PFSK-1 (cell line): Measurements from ENCODE around the gene GTPBP4.

Experiments used
- FOXP2 ChIP-seq: optimal IDR thresholded peaks from 2 replicates; pipeline ENCODE3; 2011; ENCODE audit warnings: borderline replicate concordance, control low read depth, inconsistent platforms; ENCODE audit not compliant: insufficient read depth; ENCODE audit errors: extremely low read length, extremely low read depth
- POLR2AphosphoS5 ChIP-seq: IDR thresholded peaks from 2 replicates; pipeline ENCODE4 v1.6.1; 2012; ENCODE audit warnings: low read depth, mild to moderate bottlenecking, control low read depth, low read length, moderate library complexity
- SIN3A ChIP-seq: IDR thresholded peaks from 2 replicates; pipeline ENCODE4 v1.6.1; 2012; ENCODE audit warnings: mild to moderate bottlenecking, low read length, moderate library complexity, borderline replicate concordance; ENCODE audit not compliant: insufficient read depth
- TAF1 ChIP-seq: IDR thresholded peaks from 2 replicates; pipeline ENCODE4 v1.6.1; 2012; ENCODE audit warnings: low read length, control low read depth, borderline replicate concordance; ENCODE audit not compliant: insufficient read depth
- TF ChIP-seq, protein P1 (sequence below), 2 experiments: IDR thresholded peaks; 2 replicates each; pipeline versions ENCODE4 v1.6.1 to v1.8.0; 2011 to 2012; ENCODE audit warnings: low read depth in 2 of 2, low read length in 2 of 2, control low read depth in 1 of 2, inconsistent platforms in 1 of 2, mild to moderate bottlenecking in 1 of 2, moderate library complexity in 1 of 2; ENCODE audit not compliant: insufficient read depth in 1 of 2

Gene GTPBP4

GRCh38 chr10:1041514-1041913 lies 53.3 kb downstream of the GTPBP4 start:
- no peak for TF ChIP-seq POLR2AphosphoS5
- TF ChIP-seq TAF1 = no peak
- TF ChIP-seq, protein P1, sequence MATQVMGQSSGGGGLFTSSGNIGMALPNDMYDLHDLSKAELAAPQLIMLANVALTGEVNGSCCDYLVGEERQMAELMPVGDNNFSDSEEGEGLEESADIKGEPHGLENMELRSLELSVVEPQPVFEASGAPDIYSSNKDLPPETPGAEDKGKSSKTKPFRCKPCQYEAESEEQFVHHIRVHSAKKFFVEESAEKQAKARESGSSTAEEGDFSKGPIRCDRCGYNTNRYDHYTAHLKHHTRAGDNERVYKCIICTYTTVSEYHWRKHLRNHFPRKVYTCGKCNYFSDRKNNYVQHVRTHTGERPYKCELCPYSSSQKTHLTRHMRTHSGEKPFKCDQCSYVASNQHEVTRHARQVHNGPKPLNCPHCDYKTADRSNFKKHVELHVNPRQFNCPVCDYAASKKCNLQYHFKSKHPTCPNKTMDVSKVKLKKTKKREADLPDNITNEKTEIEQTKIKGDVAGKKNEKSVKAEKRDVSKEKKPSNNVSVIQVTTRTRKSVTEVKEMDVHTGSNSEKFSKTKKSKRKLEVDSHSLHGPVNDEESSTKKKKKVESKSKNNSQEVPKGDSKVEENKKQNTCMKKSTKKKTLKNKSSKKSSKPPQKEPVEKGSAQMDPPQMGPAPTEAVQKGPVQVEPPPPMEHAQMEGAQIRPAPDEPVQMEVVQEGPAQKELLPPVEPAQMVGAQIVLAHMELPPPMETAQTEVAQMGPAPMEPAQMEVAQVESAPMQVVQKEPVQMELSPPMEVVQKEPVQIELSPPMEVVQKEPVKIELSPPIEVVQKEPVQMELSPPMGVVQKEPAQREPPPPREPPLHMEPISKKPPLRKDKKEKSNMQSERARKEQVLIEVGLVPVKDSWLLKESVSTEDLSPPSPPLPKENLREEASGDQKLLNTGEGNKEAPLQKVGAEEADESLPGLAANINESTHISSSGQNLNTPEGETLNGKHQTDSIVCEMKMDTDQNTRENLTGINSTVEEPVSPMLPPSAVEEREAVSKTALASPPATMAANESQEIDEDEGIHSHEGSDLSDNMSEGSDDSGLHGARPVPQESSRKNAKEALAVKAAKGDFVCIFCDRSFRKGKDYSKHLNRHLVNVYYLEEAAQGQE (IDR thresholded peaks at IDR 0.05; ENCODE audit: insufficient read depth in 1 of 2, low read depth in 2 of 2, low read length in 2 of 2) = no peak
- no peak for TF ChIP-seq FOXP2
- TF ChIP-seq SIN3A = no peak

- TF ChIP-seq SIN3A = no peak
- no peak for TF ChIP-seq TAF1
- no peak for TF ChIP-seq POLR2AphosphoS5
- TF ChIP-seq FOXP2 = no peak
- TF ChIP-seq, protein P1 (IDR thresholded peaks at IDR 0.05; ENCODE audit: insufficient read depth in 1 of 2, low read depth in 2 of 2, low read length in 2 of 2) = no peak
These were observed 55.3 kb downstream of the GTPBP4 start for GRCh38 chr10:1043532-1043995.

DNA sequence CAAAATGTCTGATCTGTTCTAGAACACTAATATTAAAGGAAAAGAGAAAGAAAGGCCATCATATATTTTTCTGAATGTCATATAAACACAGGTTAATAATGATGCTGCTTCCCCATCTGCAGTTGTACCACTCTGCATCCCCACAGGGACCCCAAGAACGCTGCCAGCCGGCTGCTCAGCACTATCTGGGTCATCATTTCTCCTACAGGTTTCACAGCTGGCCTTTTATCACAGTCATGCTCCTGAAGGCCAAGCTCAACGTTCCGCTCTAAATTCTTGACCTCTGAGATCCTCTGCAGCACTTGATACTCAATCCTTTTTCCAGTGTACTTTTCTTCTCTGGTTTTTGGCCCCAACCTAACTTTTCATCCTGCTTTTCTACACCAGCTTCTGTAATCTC lies 55.9 kb downstream of the GTPBP4 start:
- TF ChIP-seq POLR2AphosphoS5 = no peak
- TF ChIP-seq FOXP2 = no peak
- TF ChIP-seq, protein P1 (IDR thresholded peaks at IDR 0.05; ENCODE audit: insufficient read depth in 1 of 2, low read depth in 2 of 2, low read length in 2 of 2) = no peak
- TF ChIP-seq TAF1 = no peak
- TF ChIP-seq SIN3A = no peak

- TF ChIP-seq SIN3A = no peak
- TF ChIP-seq TAF1 = no peak
- TF ChIP-seq FOXP2 = no peak
- TF ChIP-seq, protein P1 (IDR thresholded peaks at IDR 0.05; ENCODE audit: insufficient read depth in 1 of 2, low read depth in 2 of 2, low read length in 2 of 2) = no peak
- TF ChIP-seq POLR2AphosphoS5 = no peak
These were observed 56.7 kb downstream of the GTPBP4 start for GRCh38 chr10:1044964-1045363.

GRCh38 chr10:1045415-1045814 lies 57.2 kb downstream of the GTPBP4 start:
- no peak for TF ChIP-seq POLR2AphosphoS5
- TF ChIP-seq SIN3A = no peak
- TF ChIP-seq TAF1 = no peak
- TF ChIP-seq FOXP2 = no peak
- TF ChIP-seq, protein P1 (IDR thresholded peaks at IDR 0.05; ENCODE audit: insufficient read depth in 1 of 2, low read depth in 2 of 2, low read length in 2 of 2) = no peak
